GM12878 (cell line): ENCODE data around the gene EIF2S1. TPM values are rescaled to one million over a fixed set of nuclear protein-coding genes. Genes with fewer than 3 reads are reported as not detected.

Experiments
- ATAC-seq: fragments of 200-7000 bp; cut with Tn5 transposase; 3 replicates; pipeline ENCODE4 v1.9.1; 2020; ENCODE audit warnings: mild to moderate bottlenecking, moderate library complexity
- BruUV-seq: library from RNA; stranded (reverse); fragments of 400-500 nt; replicated peaks from 2 replicates; lab custom pipeline; 2021; lab: Mats Ljungman, UMichigan
- CTCF ChIA-PET: fragments of 300-600 bp; sonication (Branson Sonifier 250); formaldehyde crosslinking; extraction: SDS; loops from one replicate; lab custom pipeline; 2021; ENCODE audit warnings: inconsistent platforms; lab: Yijun Ruan, JAX
- POLR2A ChIA-PET: fragments of 350-600 bp; formaldehyde crosslinking; extraction: SDS; loops from one replicate; lab custom pipeline; 2021; ENCODE audit warnings: inconsistent platforms; lab: Charles Lee
- RAD21 ChIA-PET: fragments of 300-600 bp; sonication (Branson Sonifier 250); formaldehyde crosslinking; loops from one replicate; lab custom pipeline; 2023; ENCODE audit warnings: antibody characterized with exemption; ENCODE audit not compliant: unreplicated experiment; lab: Charles Lee
- SMC1A ChIA-PET: fragments of 300-600 bp; sonication (Branson Sonifier 250); formaldehyde crosslinking; loops from one replicate; lab custom pipeline; 2023; ENCODE audit not compliant: unreplicated experiment, uncharacterized antibody; lab: Charles Lee
- DNase-seq: peaks from one replicate; pipeline ENCODE4 v3.0.0-alpha.2; 2011; ENCODE audit warnings: low read depth, low spot score
- FAIRE-seq: peaks from 3 replicates; lab custom pipeline; 2011; peaks lifted over from hg19 to GRCh38; lab: Jason Lieb, UNC
- H2AFZ ChIP-seq: 2 replicates; pipeline ENCODE4 v1.6.0; 2011; ENCODE audit warnings: low read depth, low read length, control low read depth; ENCODE audit not compliant: control insufficient read depth
- H3K27ac ChIP-seq: 2 replicates; pipeline ENCODE4 v1.5.1; 2011; ENCODE audit warnings: control low read depth; ENCODE audit not compliant: control insufficient read depth, insufficient read depth
- H3K27me3 ChIP-seq, 2 experiments: replicated peaks in 1 of 2; 2 replicates each; pipeline versions ENCODE4 v1.6.0 to v1.6.1; 2011; ENCODE audit warnings: low read length in 1 of 2; ENCODE audit not compliant: control insufficient read depth in 2 of 2, insufficient read depth in 2 of 2
- H3K36me3 ChIP-seq, 2 experiments: 2 replicates each; pipeline ENCODE4 v1.5.1; 2011; ENCODE audit warnings: low read length in 1 of 2; ENCODE audit not compliant: control insufficient read depth in 2 of 2, insufficient read depth in 2 of 2
- H3K4me1 ChIP-seq: 2 replicates; pipeline ENCODE4 v1.6.1; 2011; ENCODE audit warnings: mild to moderate bottlenecking, low read length, moderate library complexity, mixed read lengths; ENCODE audit not compliant: control insufficient read depth, insufficient read depth
- H3K4me2 ChIP-seq: 2 replicates; pipeline ENCODE4 v1.6.0; 2011; ENCODE audit warnings: control low read depth; ENCODE audit not compliant: control insufficient read depth, insufficient read depth
- H3K4me3 ChIP-seq: fragments of 200-600 bp; sonication (generic); 2 replicates; pipeline ENCODE4 v1.5.1; 2016
- H3K79me2 ChIP-seq: 2 replicates; pipeline ENCODE4 v1.6.0; 2011; ENCODE audit warnings: low read length; ENCODE audit not compliant: control insufficient read depth, insufficient read depth
- H3K9ac ChIP-seq: 2 replicates; pipeline ENCODE4 v1.8.0; 2011; ENCODE audit warnings: low read length, control low read depth, mixed read lengths; ENCODE audit not compliant: control insufficient read depth, insufficient read depth
- H3K9me3 ChIP-seq: replicated peaks from 3 replicates; pipeline ENCODE4 v1.5.1; 2011; ENCODE audit warnings: mild to moderate bottlenecking, low read length; ENCODE audit not compliant: control insufficient read depth, insufficient read depth
- H4K20me1 ChIP-seq: 2 replicates; pipeline ENCODE4 v1.6.0; 2011; ENCODE audit not compliant: control insufficient read depth, insufficient read depth
- IRF3 ChIP-seq: fragments of 450-650 bp; IDR thresholded peaks from 2 replicates; pipeline ENCODE4 v1.6.1; 2014; ENCODE audit warnings: mild to moderate bottlenecking
- MXI1 ChIP-seq: fragments of 150-350 bp; IDR thresholded peaks from 2 replicates; pipeline ENCODE4 v1.6.1; 2011; ENCODE audit warnings: low read depth, mild to moderate bottlenecking, inconsistent platforms, low read length, improper control_type of control experiment
- NFYA ChIP-seq: IDR thresholded peaks from 2 replicates; pipeline ENCODE4 v1.6.1; 2011; ENCODE audit warnings: low read depth, mild to moderate bottlenecking, low read length, improper control_type of control experiment, borderline replicate concordance
- RUNX3 ChIP-seq: IDR thresholded peaks from 2 replicates; pipeline ENCODE4 v1.6.1; 2012; ENCODE audit warnings: low read length, inconsistent platforms
- SMC3 ChIP-seq: IDR thresholded peaks from 2 replicates; pipeline ENCODE4 v1.6.1; 2011; ENCODE audit warnings: low read length, improper control_type of control experiment, borderline replicate concordance
- SP1 ChIP-seq: IDR thresholded peaks from one replicate; pipeline ENCODE4 v1.6.1; 2011; ENCODE audit warnings: low read depth, low read length
- SRF ChIP-seq, 2 experiments: IDR thresholded peaks; 2 replicates each; pipeline ENCODE4 v1.6.1; 2011; ENCODE audit warnings: low read depth in 2 of 2, low read length in 2 of 2, mild to moderate bottlenecking in 1 of 2, moderate library complexity in 1 of 2
- TARDBP ChIP-seq: IDR thresholded peaks from 2 replicates; pipeline ENCODE4 v1.6.1; 2016; ENCODE audit warnings: borderline replicate concordance
- TBL1XR1 ChIP-seq: IDR thresholded peaks from 2 replicates; pipeline ENCODE4 v1.6.1; 2012; ENCODE audit warnings: low read depth, low read length, improper control_type of control experiment
- TCF7 ChIP-seq: IDR thresholded peaks from 2 replicates; pipeline ENCODE4 v1.6.1; 2014; ENCODE audit warnings: antibody characterized with exemption, borderline replicate concordance
- ZNF24 ChIP-seq: fragments of 450-650 bp; IDR thresholded peaks from 2 replicates; pipeline ENCODE4 v1.6.1; 2017; ENCODE audit warnings: antibody characterized with exemption, mild to moderate bottlenecking
- ZNF384 ChIP-seq: IDR thresholded peaks from 2 replicates; pipeline ENCODE4 v1.6.1; 2012; ENCODE audit warnings: low read depth, mild to moderate bottlenecking, low read length, improper control_type of control experiment, borderline replicate concordance
- WGBS: methylation state at CpG from one replicate; pipeline ENCODE4 v1.1.6; 2016; ENCODE audit warnings: low lambda C conversion rate; ENCODE audit not compliant: insufficient replicate concordance, insufficient coverage; ENCODE audit errors: missing lambda C conversion rate; 5-methylcytosine and 5-hydroxymethylcytosine counted together
- in situ Hi-C: fragments of 300-500 bp; cut with MboI; formaldehyde crosslinking; loops from 9 replicates; pipeline ENCODE4 v1.14.3; 2018; ENCODE audit warnings: mixed read lengths
- intact Hi-C: fragments of 100-400 bp; cut with micrococcal nuclease; formaldehyde crosslinking; loops from one replicate; pipeline ENCODE4 v1.14.2; 2022; ENCODE audit not compliant: unreplicated experiment
- polyA plus RNA-seq, 11 experiments: library from polyadenylated mRNA; depleted of rRNA in 4 of 11; unstranded in 6 of 11; stranded (reverse) in 5 of 11; fragments of >200 nt; fragmentation: Nextera tagmentation in 4 of 11; fragmentation: Illumina TruSeq in 1 of 11; extraction: Ambion mirVana in 4 of 11; extraction: Trizol in 1 of 11; gene quantifications; 1 replicate in 1 of 11; 2 replicates in 10 of 11; pipeline versions ENCODE4 v1.2.1 to v1.2.3, GENCODE V29; 2011 to 2016; ENCODE audit warnings: inconsistent platforms in 2 of 11, missing spikeins in 2 of 11, low read depth in 1 of 11
- total RNA-seq, 4 experiments: library from RNA; depleted of rRNA in 3 of 4; stranded (reverse); fragments of >200 nt in 3 of 4; fragmentation: Illumina TruSeq in 1 of 4; extraction: Trizol in 1 of 4; gene quantifications; 2 replicates each; pipeline versions ENCODE4 v1.2.1 to v1.2.3, GENCODE V29; 2013 to 2021
- TF ChIP-seq, protein P1 (sequence below): IDR thresholded peaks from 2 replicates; pipeline ENCODE4 v1.6.1; 2012; ENCODE audit warnings: low read depth, low read length, improper control_type of control experiment
- TF ChIP-seq, protein P2 (sequence below): IDR thresholded peaks from 2 replicates; pipeline ENCODE4 v1.6.1; 2012; ENCODE audit warnings: improper control_type of control experiment, low read depth, low read length; ENCODE audit not compliant: insufficient replicate concordance
- TF ChIP-seq, protein P3 (sequence below): fragments of 450-650 bp; IDR thresholded peaks from 2 replicates; pipeline ENCODE4 v1.6.1; 2017; ENCODE audit warnings: low read depth, mild to moderate bottlenecking, moderate library complexity

EIF2S1 gene
- total and polyA plus RNA-seq, 10 of the 15 experiments (the other 5 are each of a cell fraction or from before 2014, with no cell fraction given): 155 to 563 (median 262) TPM

- FAIRE-seq (no peak), ATAC-seq (no peak), DNase-seq (no peak)
- intact Hi-C loops: no loop called here
- SMC1A ChIA-PET: interaction anchor here (0.7 kb wide), 1 partner anchor 54 kb away, joined by 3 read pairs; no protein-coding TSS in a partner anchor
- H3K9ac ChIP-seq: no peak overlapping the region
- 82% methylated on average over 1 of the region's 1 CpG for WGBS
- H3K4me2 ChIP-seq: no peak overlapping the region
- in situ Hi-C loops: no loop called here
- POLR2A ChIA-PET: interaction anchor here (0.7 kb wide), 1 partner anchor 112 kb away, joined by 3 read pairs; no protein-coding TSS in a partner anchor
- H2AFZ ChIP-seq: no peak overlapping the region
- CTCF ChIA-PET: no interaction called here
- H3K27me3 ChIP-seq: no peaks in the 10 kb centered on the region
- no peak overlapping the region for H3K27ac ChIP-seq
- no peaks in the 10 kb centered on the region for H3K79me2 ChIP-seq
- no TSS peak for BruUV-seq
- H3K36me3 ChIP-seq: peaks cover 3 to 13% of the 10 kb centered on the region in 2 experiments; a peak in 3 of 4 replicates
- H4K20me1 ChIP-seq: no peaks in the 10 kb centered on the region
- no peaks in the 10 kb centered on the region for H3K9me3 ChIP-seq
- H3K4me3 ChIP-seq: no peak overlapping the region
- no peaks in the 10 kb centered on the region for H3K4me1 ChIP-seq
- RAD21 ChIA-PET: no interaction called here
- TF ChIP-seq TCF7: no peak
- TF ChIP-seq TBL1XR1: no peak
- no peak for TF ChIP-seq ZNF384
- no peak for TF ChIP-seq IRF3
- no peak for TF ChIP-seq RUNX3
- TF ChIP-seq, protein P1, sequence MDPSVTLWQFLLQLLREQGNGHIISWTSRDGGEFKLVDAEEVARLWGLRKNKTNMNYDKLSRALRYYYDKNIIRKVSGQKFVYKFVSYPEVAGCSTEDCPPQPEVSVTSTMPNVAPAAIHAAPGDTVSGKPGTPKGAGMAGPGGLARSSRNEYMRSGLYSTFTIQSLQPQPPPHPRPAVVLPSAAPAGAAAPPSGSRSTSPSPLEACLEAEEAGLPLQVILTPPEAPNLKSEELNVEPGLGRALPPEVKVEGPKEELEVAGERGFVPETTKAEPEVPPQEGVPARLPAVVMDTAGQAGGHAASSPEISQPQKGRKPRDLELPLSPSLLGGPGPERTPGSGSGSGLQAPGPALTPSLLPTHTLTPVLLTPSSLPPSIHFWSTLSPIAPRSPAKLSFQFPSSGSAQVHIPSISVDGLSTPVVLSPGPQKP: no peak
- TF ChIP-seq MXI1: no peak
- TF ChIP-seq SMC3: no peak
- no peak for TF ChIP-seq TARDBP
- TF ChIP-seq SP1: no peak
- TF ChIP-seq, protein P2, sequence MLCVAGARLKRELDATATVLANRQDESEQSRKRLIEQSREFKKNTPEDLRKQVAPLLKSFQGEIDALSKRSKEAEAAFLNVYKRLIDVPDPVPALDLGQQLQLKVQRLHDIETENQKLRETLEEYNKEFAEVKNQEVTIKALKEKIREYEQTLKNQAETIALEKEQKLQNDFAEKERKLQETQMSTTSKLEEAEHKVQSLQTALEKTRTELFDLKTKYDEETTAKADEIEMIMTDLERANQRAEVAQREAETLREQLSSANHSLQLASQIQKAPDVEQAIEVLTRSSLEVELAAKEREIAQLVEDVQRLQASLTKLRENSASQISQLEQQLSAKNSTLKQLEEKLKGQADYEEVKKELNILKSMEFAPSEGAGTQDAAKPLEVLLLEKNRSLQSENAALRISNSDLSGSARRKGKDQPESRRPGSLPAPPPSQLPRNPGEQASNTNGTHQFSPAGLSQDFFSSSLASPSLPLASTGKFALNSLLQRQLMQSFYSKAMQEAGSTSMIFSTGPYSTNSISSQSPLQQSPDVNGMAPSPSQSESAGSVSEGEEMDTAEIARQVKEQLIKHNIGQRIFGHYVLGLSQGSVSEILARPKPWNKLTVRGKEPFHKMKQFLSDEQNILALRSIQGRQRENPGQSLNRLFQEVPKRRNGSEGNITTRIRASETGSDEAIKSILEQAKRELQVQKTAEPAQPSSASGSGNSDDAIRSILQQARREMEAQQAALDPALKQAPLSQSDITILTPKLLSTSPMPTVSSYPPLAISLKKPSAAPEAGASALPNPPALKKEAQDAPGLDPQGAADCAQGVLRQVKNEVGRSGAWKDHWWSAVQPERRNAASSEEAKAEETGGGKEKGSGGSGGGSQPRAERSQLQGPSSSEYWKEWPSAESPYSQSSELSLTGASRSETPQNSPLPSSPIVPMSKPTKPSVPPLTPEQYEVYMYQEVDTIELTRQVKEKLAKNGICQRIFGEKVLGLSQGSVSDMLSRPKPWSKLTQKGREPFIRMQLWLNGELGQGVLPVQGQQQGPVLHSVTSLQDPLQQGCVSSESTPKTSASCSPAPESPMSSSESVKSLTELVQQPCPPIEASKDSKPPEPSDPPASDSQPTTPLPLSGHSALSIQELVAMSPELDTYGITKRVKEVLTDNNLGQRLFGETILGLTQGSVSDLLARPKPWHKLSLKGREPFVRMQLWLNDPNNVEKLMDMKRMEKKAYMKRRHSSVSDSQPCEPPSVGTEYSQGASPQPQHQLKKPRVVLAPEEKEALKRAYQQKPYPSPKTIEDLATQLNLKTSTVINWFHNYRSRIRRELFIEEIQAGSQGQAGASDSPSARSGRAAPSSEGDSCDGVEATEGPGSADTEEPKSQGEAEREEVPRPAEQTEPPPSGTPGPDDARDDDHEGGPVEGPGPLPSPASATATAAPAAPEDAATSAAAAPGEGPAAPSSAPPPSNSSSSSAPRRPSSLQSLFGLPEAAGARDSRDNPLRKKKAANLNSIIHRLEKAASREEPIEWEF: no peak
- no peak for TF ChIP-seq NFYA
- TF ChIP-seq, protein P3, sequence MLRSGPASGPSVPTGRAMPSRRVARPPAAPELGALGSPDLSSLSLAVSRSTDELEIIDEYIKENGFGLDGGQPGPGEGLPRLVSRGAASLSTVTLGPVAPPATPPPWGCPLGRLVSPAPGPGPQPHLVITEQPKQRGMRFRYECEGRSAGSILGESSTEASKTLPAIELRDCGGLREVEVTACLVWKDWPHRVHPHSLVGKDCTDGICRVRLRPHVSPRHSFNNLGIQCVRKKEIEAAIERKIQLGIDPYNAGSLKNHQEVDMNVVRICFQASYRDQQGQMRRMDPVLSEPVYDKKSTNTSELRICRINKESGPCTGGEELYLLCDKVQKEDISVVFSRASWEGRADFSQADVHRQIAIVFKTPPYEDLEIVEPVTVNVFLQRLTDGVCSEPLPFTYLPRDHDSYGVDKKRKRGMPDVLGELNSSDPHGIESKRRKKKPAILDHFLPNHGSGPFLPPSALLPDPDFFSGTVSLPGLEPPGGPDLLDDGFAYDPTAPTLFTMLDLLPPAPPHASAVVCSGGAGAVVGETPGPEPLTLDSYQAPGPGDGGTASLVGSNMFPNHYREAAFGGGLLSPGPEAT: no peak
- TF ChIP-seq SRF (IDR thresholded peaks at IDR 0.05; ENCODE audit: low read depth in 2 of 2, low read length in 2 of 2): no peak
- TF ChIP-seq ZNF24: no peak
Measured at GRCh38 chr14:67389811-67390534, 29.8 kb downstream of the EIF2S1 start.
